Inflammatory macrophage (primary cell): ENCODE measurements around the gene DENND5A.
A peak's percentile ranks its signal among the peaks of the same experiment; 100 is the strongest.
"Not testable (repeated sequence)": the region's sequence is repeated elsewhere in the genome, so short reads cannot be mapped to it uniquely, and the experiment has no call there.

Experiments used
- DNase-seq, 2 donors: peaks; one replicate each; pipeline ENCODE4 v3.0.0-alpha.2; 2020 to 2022

The DENND5A gene

DNA sequence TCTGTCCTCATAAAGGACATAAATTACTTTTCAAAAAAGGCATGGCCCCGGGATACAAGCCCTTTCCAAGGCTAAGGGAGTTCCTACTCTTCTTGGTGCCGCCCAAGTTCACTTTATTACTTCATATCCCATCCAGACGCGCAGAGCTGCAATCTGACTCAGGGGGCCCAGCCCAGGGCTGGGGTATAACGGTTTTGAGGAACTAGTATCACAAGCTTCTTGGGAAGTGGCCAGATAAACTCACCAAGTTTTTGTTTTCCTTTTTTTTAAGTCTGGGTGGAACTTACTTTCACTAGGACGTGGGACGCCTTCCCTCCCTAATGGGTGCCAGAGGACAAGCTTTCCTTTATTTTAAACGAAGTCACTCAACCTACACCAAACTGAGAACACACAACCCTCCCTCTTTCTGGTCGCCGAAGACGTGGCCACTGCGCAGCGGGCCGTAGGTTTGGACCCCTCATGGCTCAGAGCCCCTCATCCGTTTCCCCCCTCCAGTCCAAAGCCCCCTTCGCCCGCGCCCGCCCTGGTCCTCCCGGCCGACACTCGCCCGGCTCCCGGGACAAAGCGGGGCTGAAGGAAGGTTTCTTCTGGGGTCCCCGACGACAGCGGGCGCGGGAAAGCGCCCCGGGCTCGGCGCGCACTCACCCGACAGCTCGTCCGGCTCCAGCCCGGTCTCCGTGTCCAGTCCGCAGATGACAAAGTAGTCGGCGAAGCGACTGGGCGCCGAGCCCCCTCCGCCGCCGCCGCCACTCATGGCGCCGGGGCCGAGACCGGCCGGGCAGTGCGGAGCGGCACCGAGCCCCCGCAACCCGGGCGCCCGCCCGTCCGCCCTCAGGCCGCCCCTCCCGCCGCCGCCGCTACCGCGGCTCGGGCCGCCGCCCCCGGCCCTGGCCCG, 587 bp downstream of the DENND5A start:
- peak; percentile 97 to 98 for DNase-seq

DNA sequence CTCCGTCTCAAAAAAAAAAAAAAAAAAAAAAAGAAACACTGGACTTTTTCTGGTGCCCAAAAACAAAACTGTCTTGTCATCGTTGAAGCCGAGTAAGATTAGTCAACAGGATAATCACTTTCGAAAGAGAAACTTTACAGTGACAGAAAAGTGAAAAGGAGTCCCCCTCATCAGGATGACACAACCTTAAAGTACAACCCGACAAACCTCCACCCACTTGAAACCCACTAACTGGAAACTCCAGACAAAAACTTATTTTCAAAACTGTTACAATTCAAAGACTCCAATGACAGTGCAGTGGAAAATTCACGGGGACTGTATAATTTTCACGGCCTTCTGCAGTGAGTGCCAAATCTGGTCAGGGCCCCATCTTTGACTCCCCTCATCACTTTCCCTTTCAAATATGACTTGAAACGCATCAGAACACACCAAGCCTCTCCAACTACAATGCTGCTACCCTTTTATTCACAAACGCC, 1.3 kb downstream of the DENND5A start:
- peak; percentile 68 to 91 for DNase-seq

DNA sequence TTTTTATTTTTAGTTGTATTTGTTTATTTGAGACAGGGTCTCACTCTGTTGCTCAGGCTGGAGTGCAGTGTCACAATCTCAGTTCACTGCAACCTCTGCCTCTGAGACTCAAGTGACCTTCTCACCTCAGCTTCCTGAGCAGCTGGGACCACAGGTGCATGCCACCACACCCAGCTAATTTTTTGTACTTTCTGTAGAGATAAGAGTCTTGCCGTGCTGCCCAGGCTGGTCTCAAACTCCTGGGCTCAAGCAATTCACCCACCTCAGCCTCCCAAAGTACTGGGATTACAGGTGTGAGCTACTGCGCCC, 4.4 kb downstream of the DENND5A start:
- DNase-seq: not testable (repeated sequence)

DNA sequence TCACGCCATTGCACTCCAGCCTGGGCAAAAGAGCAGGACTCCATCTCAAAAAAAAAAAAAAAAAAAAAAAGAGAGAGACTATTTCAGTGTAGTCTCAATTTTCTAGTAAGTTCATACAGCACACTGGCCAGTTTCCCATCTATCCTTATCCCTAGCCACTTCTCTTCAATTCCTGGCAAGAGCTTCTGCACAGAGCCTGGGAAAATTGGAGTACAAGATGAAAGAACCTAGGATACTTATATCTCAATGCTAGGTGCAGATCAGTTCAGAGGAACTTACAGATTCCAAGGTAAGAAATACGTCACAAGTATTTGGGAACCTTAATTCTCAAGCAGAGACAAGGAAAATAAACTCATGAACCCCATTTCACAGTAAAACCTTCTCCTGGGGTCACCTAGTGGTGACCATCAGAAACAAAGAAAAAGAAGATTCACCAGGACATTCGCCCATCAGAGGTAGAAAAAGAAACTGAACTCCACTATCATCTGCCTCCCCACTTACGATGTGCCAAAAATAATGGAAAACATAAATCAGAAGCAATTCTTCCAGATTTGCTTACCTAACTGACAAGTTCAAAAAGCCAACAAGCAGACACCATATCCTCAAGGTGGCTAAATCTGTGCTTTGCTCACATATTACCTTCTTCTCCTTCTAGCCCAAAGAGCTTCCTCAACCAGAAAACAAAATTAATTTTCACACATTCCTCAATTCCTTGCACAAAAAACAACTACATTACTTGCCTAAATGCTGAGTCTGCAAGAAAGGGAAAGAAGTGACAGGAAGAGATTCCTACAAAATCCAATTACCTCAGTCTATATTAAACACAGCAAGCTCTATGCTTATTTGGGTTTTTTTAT, 4.9 kb downstream of the DENND5A start:
- no peak for DNase-seq

DNA sequence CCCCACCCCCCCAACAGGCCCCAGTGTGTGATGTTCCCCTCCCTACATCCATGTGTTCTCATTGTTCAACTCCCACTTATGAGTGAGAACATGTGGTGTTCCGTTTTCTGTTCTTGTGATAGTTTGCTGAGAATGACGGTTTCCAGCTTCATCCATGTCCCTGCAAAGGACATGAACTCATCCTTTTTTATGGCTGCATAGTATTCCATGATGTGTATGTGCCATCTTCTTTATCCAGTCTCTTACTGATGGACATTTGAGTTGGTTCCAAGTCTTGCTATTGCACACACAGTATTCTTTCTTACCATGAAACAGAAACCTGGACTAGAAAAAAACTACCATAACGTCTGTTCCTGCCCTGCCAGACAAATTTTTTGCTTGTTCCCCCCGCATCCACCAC, 6.9 kb downstream of the DENND5A start:
- not testable (repeated sequence) for DNase-seq

DNA sequence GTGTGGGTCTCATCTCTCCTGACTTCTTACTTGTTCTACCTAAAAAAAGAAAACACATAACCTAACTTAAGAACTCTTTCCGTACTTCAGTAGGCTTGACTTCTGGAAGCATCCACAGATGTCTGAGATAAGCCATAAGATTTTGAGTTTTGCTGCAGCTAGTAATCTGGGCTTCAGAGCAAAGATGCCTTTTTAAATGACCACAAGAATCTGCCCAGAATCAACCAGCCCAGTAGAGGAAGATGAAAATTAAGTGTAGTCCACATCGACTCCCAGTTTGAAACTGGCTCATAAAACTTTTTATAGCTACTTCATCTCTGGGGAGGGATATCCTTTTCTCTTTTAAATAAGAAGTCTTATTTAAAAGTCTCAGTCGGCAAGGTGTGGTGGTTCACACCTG, 10.7 kb downstream of the DENND5A start:
- no peak for DNase-seq

DNA sequence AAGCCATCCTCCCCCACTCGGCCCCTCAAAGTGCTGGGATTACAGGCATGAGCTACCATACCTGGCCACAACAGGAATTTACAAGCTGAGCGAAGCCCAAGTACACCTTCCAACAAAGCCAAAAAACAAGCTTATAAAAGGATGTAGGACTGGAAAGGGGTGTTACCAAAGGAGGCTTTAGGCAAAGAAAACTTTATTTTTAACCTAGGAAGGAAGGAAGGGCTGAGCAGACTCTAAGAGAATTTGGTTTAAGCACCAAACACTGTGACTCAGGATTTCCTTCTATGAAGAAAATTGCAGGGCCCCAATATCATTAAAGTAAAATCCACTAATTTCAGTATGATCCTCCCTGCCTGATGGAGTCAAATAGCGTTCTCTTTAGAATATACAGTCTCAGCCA, 12.1 kb downstream of the DENND5A start:
- DNase-seq: no peak

DNA sequence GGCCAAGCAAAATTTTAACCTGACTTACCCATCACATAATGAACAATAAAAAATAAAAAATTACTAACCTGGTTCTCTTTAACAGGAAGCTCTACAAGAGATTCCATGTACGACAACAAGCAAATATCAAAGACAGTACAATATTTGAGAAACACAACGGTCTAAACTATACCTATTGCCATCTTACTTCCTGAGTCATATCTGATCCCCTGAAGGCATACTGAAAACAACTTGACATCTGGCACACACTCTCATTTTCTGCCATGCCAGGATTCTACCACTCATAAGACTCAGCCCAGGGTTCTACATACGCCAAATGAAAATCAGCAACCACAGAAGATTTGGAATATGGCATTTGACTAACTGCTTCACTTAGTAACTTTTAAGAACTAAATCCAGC, 13.8 kb downstream of the DENND5A start:
- no peak for DNase-seq

DNA sequence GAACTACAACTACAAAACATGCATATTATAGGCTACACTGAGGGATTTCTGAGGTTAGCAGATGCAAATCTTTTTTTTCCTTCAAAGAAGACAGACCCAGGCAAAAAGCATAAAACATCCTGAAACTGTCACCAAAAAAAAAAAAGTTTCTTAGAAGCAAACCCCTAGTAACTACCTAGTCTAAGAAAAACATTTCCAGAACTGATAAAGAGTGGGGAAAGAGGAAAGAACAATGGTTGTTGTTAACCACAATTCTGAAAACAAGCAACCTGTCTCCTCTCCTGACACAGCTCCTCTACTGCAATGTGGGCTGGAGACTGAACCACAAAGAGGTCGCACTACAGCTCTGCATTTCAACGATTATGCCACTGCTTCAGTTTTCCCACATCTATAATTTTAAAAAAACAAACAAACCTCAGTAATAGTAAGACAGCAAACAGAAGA, 15.0 kb downstream of the DENND5A start:
- DNase-seq: no peak

DNA sequence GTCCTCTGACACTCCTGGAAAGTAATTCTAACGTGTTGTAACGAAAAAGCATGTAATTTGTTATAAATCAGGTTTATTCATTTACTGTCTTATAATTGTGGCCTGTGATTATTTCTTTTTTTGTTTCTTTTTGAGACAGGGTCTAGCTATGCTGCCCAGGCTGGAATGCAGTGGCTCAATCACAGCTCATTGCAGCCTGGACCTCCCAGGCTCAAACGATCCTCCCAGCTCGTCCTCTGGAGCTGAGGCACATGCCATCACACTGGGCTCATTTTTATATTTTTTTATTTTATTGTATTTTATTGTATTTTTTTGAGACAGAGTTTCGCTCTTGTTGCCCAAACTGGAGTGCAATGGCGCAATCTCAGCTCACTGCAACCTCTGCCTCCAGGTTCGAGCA, 15.9 kb downstream of the DENND5A start:
- DNase-seq: no peak

DNA sequence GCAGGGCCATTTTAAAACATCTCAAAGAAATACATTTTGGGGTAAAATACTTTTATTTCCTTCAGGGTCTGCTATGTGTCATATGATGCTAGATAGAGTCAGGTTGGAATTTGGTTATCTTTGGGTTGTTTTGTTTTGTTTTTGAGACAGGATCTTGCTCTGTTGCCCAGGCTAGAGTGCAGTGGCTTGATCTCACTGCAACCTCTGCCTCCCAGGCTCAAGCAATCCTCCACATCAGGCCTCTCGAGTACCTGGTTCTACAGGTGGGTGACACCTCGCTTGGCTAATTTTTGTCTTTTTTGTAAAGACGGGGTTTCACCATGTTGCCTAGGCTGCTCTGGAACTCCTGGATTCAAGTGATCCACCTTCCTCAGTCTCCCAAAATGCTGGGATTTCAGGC, 17.3 kb downstream of the DENND5A start:
- DNase-seq: no peak

DNA sequence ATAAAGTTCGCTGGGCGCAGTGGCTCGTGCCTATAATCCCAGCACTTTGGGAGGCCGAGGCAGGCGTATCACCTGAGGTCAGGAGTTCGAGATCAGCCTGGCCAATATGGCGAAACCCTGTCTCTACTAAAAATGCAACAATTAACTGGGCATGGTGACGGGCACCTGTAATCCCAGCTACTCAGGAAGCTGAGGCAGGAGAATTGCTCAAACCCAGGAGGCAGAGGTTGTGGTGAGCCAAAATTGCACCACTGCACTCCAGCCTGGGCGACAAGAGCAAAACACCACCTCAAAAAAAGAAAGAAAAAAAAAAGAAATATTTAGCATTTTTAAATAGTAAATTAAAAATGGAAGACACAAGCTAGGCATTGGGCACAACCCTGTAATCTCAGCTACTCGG, 28.9 kb downstream of the DENND5A start:
- DNase-seq: not testable (repeated sequence)

DNA sequence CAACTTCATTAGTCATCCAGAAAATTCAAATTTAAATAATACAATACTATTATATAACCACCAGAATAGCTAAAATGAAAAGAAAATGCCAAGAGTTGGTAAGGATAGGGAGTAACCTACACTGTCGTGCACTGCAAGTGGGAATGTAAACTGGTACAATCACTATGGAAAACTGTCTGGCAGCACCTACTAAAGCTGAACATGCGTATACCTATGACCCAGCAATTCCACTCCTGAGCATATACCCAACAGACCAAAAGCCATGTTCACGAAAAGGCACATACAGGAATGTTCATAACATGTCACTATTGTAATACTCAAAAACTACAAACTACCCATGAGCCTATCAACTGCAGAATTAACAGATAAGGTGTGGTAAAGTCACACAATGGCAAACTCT, 32.7 kb downstream of the DENND5A start:
- DNase-seq: no peak

DNA sequence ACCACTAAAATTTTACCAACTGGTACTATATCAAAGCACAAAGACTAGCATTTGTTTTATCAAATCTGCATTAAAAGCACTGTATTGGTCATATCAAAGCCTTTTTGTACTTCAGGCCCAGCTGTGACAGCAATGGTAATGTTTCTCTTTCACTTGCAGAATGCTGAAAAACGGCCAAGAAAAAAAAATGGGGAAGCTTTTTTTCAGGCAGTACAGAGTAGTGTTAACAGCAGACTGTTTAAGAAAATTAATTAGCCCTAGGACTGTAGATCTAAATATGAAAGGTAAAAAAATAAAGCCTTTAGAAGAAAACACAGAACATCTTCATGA, 33.3 kb downstream of the DENND5A start:
- DNase-seq: peak; percentile 63 to 76

DNA sequence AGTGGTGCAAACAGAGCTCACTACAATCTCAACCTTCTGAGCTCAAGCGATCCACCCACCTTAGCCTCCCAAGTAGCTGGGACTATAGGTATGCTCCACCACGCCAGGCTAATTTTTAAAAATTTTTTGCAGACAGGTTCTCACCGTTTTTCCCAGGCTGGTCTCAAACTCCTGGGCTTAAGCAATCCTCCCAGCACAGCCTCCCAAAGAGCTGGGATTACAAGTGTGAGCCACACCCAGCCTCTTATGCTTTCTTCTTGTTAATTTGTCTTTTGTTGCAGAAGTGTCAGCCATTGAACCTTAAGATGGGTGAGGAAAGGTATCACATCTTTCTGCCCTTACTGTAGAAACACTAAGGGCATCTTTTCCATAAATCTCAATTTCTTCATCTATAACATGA, 34.9 kb downstream of the DENND5A start:
- DNase-seq: no peak

DNA sequence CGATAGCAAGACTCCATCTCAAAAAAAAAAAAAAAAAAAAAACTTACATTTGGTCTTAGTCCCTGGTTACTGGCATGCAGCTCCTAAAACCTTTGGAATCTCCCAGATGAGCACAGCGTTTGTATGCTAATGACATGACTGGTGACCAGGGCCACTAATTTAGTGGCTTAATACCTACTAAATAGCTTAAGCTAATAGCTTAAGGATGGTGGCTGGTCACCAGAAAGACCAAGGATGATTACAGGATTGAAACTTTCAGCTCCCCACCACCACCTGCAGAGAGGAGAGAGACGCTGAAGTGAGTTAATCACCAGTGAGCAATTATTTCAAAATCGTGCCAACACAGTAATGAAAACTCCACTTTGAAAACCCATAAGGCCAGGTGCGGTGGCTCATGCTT, 37.1 kb downstream of the DENND5A start:
- DNase-seq: no peak

DNA sequence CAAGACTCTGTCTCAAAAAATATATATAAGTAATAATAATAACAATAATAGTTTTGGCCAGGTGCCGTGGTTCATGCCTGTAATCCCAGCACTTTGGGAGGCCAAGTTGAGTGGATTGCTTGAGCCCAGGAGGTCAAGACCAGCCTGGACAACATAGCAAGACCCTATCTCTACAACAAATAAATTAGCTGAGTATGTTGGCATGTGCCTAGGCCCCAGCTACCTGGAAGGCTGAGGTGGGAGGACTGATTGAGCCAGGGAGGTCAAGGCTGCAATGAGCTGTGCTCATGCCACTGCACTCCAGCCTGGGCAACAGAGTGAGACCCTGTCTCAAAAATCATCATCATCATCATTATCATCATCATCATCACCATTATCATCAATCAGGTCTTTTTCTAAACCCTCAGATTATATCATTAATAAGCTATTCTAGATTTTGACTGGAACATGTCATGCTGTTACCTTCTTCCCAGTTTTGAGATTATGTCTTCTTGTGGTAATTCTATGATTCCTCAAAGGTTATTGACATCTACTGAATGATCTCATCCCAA, 39.3 kb downstream of the DENND5A start:
- no peak for DNase-seq

DNA sequence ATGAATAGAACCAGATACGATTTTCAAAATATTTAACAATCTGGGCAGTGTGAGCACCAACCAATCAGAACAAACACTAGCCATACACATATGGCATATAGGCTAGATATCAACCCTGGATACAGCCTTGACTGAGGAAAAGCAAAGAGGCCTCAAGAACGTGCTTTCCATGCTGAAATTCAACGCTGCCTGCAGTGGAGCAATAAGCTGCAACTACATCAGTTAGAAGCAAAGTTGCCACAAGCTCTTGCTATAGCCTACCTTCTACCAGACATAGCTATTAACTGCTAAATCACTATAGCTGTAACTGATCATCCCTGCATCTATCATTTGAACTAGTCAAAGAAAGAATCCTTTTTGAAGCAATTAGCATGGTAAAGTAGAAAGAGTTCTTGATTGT, 42.5 kb downstream of the DENND5A start:
- DNase-seq: no peak

DNA sequence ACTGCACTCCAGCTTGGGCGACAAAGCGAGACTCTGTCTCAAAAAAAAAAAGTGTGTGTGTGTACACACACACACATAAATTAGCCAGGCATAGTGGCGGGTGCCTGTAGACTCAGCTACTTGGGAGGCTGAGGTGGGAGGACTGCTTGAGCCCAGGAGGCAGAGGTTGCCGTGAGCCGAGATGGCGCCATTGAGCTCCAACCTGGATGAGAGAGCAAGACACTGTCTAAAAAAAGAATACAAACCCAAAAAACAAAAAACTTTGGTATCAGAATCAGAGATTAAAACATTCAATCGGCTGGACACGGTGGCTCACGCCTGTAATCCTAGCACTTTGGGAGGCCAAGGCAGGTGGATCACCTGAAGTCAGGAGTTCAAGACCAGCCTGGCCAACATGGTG, 44.3 kb downstream of the DENND5A start:
- DNase-seq: not testable (repeated sequence)

DNA sequence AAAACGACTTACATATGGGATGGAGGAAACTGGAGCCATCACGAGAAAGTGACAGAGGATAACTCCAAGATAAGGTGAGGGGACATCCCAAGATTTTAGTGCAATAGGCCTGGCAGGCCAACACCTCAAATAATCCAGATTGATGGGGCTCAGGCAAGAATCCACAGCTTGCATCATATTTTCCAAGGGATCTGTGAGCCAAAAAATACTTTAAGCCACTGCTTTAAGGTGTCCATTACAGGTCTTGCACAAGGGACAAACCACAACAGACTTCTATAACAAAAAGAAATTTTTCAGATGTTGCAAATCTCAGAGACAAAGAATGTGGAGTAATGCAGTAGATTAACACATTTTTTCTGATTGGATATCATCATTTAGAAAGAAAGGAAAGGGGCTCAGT, 45.6 kb downstream of the DENND5A start:
- peak in 1 of 2 donors; percentile 13 for DNase-seq

DNA sequence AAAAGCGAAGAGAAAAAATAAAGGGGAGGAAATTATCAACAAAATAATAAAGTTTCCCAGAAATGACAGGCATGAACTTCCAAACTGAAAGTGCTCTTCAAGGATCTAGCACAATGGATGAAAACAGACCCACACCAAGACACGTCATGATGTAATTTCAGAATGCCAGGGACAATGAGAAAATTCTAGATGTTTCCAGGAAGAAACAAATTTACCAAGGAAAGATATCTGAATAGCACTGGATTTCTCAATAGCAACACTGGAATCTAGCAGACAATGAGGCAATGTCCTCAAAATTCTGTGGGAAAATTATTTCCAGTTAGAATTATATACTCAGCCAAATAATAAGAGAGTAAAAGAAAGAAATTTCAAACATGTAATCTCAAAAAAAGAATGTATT, 46.0 kb downstream of the DENND5A start:
- DNase-seq: no peak

DNA sequence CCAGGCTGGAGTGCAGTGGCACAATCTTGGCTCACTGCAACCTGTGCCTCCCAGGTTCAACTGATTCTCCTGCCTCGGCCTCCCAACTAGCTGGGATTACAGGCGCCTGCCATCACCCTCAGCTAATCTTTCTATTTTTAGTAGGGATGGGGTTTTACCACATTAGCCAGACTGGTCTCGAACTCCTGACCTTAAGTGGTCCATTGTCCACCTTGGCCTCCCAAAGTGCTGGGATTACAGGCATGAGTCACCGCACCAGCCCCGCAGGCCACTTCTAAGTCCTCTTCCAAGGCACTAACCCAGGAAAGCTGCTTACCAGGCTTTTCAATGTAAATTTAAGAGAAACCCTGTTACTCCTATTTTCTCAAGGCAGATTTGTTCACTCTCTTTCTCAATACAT, 50.4 kb downstream of the DENND5A start:
- no peak for DNase-seq

DNA sequence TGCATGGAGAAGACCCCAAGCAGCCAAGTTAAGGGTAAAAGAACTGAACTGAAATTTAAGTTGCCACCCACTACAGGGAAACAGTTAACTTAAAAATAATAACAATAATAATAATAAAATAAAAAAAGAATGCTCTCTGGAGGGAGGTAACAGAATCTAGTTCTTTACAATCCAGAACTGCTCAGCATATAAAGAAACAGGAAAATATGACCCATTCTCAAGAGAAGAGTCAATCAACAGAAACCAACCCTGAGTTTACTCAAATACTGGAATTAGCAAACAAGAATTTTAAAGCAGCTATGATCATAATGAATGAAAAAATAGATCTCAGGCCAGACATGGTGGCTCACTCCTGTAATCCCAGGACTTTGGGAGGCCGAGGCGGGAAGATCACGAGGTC, 53.8 kb downstream of the DENND5A start:
- DNase-seq: no peak

DNA sequence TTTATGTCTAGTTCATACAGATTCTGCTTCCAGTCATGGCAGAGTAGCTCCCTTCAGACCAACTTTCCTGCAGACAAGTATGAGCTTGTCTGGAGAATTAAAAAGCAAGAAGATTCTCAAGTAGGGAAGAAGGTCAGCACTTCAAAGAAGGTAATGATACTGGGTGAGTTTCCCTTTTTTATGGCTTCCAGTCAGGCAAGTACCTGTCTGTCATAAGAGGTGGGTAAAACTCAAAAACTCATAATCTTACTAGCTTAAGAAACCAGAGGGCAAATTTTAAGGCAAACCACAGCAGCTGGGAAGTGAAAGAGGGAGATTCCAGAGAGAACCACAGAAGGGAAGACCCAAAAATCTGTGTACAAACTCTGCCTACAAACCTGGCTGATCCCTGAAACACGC, 54.2 kb downstream of the DENND5A start:
- no peak for DNase-seq
